SU-DHL-6 (cell line): Measurements from ENCODE around the gene UNC45A.

ENCODE experiments used
- CTCF ChIP-seq: fragments of 200-600 bp; sonication (generic); IDR thresholded peaks from one replicate; pipeline ENCODE4 v1.5.1; 2017; ENCODE audit warnings: antibody characterized with exemption, mild to moderate bottlenecking, low read length, moderate library complexity; ENCODE audit not compliant: insufficient read depth, poor library complexity, severe bottlenecking
- EZH2phosphoT487 ChIP-seq: fragments of 200-600 bp; sonication (generic), shearing (Covaris generic); conservative IDR thresholded peaks from 2 replicates; pipeline ENCODE4 v1.6.1; 2018; ENCODE audit warnings: mild to moderate bottlenecking, antibody characterized with exemption, low read length, moderate library complexity, mixed read lengths

- TF ChIP-seq CTCF (no peak), EZH2phosphoT487 (no peak)
These were observed 4.7 kb downstream of the UNC45A start for GRCh38 chr15:90939756-90940155.
